HUDEP-2 (cell line): Measurements from ENCODE around the gene TEAD1.

ENCODE experiments used
- DNase-seq, 76 experiments: peaks; one replicate each; lab custom pipeline; 2025; ENCODE audit not compliant: unreplicated experiment in 76 of 76; lab: John Stamatoyannopoulos, UW

The TEAD1 gene

GRCh38 chr11:12803086-12803826 is 129.0 kb downstream of the TEAD1 start:
- DNase-seq = no peak

- DNase-seq = no peak
Measured at GRCh38 chr11:12806113-12806512, 131.9 kb downstream of the TEAD1 start.

- no peak for DNase-seq
Measured at GRCh38 chr11:12807621-12808020, 133.4 kb downstream of the TEAD1 start.

GRCh38 chr11:12808519-12808918 is 134.3 kb downstream of the TEAD1 start:
- DNase-seq = no peak

- no peak for DNase-seq
Measured at GRCh38 chr11:12809364-12809763, 135.1 kb downstream of the TEAD1 start.

GRCh38 chr11:12809864-12810567 is 135.8 kb downstream of the TEAD1 start:
- no peak for DNase-seq

GRCh38 chr11:12810568-12810894 is 136.3 kb downstream of the TEAD1 start:
- DNase-seq = peak in 14 of 76 experiments; percentile 8 to 64 (median 29)

GRCh38 chr11:12811861-12812260 is 137.6 kb downstream of the TEAD1 start:
- no peak for DNase-seq

- peak in 16 of 76 experiments; percentile 9 to 49 (median 30) for DNase-seq
Measured at GRCh38 chr11:12812849-12813248, 138.6 kb downstream of the TEAD1 start.

GRCh38 chr11:12813371-12814225 is 139.4 kb downstream of the TEAD1 start:
- DNase-seq = peak in 17 of 76 experiments; percentile 8 to 44 (median 19)

GRCh38 chr11:12815129-12815480 is 140.9 kb downstream of the TEAD1 start:
- DNase-seq = no peak

- no peak for DNase-seq
Measured at GRCh38 chr11:12815931-12816494, 141.8 kb downstream of the TEAD1 start.

GRCh38 chr11:12817681-12818332 is 143.6 kb downstream of the TEAD1 start:
- no peak for DNase-seq

- no peak for DNase-seq
Measured at GRCh38 chr11:12818333-12819015, 144.3 kb downstream of the TEAD1 start.

GRCh38 chr11:12822392-12823022 is 148.3 kb downstream of the TEAD1 start:
- DNase-seq = no peak

GRCh38 chr11:12824281-12825041 is 150.2 kb downstream of the TEAD1 start:
- no peak for DNase-seq

- no peak for DNase-seq
Measured at GRCh38 chr11:12826441-12826840, 152.2 kb downstream of the TEAD1 start.

GRCh38 chr11:12827369-12827768 is 153.1 kb downstream of the TEAD1 start:
- DNase-seq = no peak
